Fibroblast of the aortic adventitia (primary cell): ENCODE data around the gene STAG2. TPM values are rescaled to one million over a fixed set of nuclear protein-coding genes. Genes with fewer than 3 reads are reported as not detected.
"Not testable (repeated sequence)": the region's sequence is repeated elsewhere in the genome, so short reads cannot be mapped to it uniquely, and the experiment has no call there.

ENCODE experiments used
- DNase-seq: peaks from one replicate; pipeline ENCODE4 v3.0.0-alpha.2; 2010; ENCODE audit warnings: low read depth
- H3K4me3 ChIP-seq: 2 replicates; pipeline ENCODE4 v1.5.1; 2011; ENCODE audit warnings: low read depth, mild to moderate bottlenecking, control low read depth, low read length, moderate library complexity
- CTCF ChIP-seq: IDR thresholded peaks from 2 replicates; pipeline ENCODE4 v1.5.1; 2011; ENCODE audit warnings: mild to moderate bottlenecking, low read length, control low read depth, inconsistent platforms; ENCODE audit not compliant: insufficient read depth
- total RNA-seq: library from RNA; depleted of rRNA; stranded (reverse); fragments of >200 nt; gene quantifications from 2 replicates; pipeline ENCODE4 v1.2.3, GENCODE V29; 2012; ENCODE audit warnings: low replicate concordance

STAG2 gene
- total RNA-seq, 1 donor = 85.5 TPM

GRCh38 chrX:124042042-124042441 lies 80.5 kb downstream of the STAG2 start:
- DNase-seq = peak; percentile 9
- H3K4me3 ChIP-seq = no peak overlapping the region
- no peak for TF ChIP-seq CTCF

DNA sequence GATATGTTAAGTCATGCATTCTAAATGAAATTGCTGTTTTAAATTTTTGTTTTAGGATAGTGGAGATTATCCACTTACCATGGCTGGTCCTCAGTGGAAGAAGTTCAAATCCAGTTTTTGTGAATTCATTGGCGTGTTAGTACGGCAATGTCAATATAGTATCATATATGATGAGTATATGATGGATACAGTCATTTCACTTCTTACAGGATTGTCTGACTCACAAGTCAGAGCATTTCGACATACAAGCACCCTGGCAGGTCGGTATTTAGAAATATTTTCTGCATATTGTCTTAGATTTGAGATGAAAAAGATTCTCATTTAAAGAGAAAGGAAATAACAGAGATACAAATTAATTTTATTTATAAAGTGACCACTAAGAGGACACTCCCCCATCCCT lies 83.6 kb downstream of the STAG2 start:
- no peak for DNase-seq
- no peak overlapping the region for H3K4me3 ChIP-seq
- TF ChIP-seq CTCF = no peak

- DNase-seq, H3K4me3 ChIP-seq: not testable (repeated sequence)
Observed at GRCh38 chrX:124084417-124084816, 122.9 kb downstream of the STAG2 start.

GRCh38 chrX:124085063-124085462 lies 123.6 kb downstream of the STAG2 start:
- no peak for DNase-seq
- H3K4me3 ChIP-seq = no peak overlapping the region
- TF ChIP-seq CTCF = no peak

GRCh38 chrX:124086411-124086810 lies 124.9 kb downstream of the STAG2 start:
- H3K4me3 ChIP-seq = no peak overlapping the region
- no peak for DNase-seq
- no peak for TF ChIP-seq CTCF

- H3K4me3 ChIP-seq = no peak overlapping the region
- DNase-seq = no peak
- TF ChIP-seq CTCF = no peak
Observed at GRCh38 chrX:124087000-124087746, 125.7 kb downstream of the STAG2 start.

DNA sequence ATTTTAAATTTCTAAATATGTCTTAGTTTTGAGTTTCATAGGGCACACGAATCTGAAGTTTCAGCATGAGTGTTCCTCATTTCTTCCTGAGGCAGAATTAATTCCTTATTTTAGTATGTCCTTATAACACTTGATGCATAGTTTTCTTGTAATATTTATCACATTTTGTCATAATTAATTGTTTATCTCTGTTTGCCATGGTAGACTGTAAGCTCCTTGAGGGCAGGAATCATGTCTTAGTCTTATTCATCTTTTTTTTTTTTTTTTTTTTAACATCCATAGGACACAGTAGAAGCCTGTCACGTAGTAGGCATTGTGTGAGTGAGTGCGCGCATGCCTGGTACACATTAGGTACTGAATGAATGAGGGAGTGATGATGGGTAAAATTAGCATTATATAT lies 131.7 kb downstream of the STAG2 start:
- no peak for TF ChIP-seq CTCF
- no peak for DNase-seq
- no peak overlapping the region for H3K4me3 ChIP-seq
